HFFc6 (cell line): ENCODE data around the gene JAK1. TPM values are rescaled to one million over a fixed set of nuclear protein-coding genes. Genes with fewer than 3 reads are reported as not detected.
A peak's percentile ranks its signal among the peaks of the same experiment; 100 is the strongest.

ENCODE experiments used
- DNase-seq: peaks from one replicate; pipeline ENCODE4 v3.0.0-alpha.2; 2018
- H3K27ac Mint-ChIP-seq: 2 replicates; pipeline ENCODE4 v1.8.0; 2020; ENCODE audit warnings: mild to moderate bottlenecking, mixed read lengths
- H3K27me3 Mint-ChIP-seq: 2 replicates; pipeline ENCODE4 v1.8.0; 2021; ENCODE audit warnings: mild to moderate bottlenecking, moderate library complexity, mixed read lengths; ENCODE audit not compliant: insufficient read depth
- H3K36me3 Mint-ChIP-seq: 2 replicates; pipeline ENCODE4 v1.8.0; 2021; ENCODE audit warnings: low read depth, mixed read lengths
- H3K4me1 Mint-ChIP-seq: 2 replicates; pipeline ENCODE4 v1.8.0; 2020; ENCODE audit warnings: low read depth, mixed read lengths
- H3K4me3 Mint-ChIP-seq: 2 replicates; pipeline ENCODE4 v1.8.0; 2020; ENCODE audit warnings: mild to moderate bottlenecking, moderate library complexity, mixed read lengths
- H3K9me3 Mint-ChIP-seq: 2 replicates; pipeline ENCODE4 v1.8.0; 2020; ENCODE audit warnings: mild to moderate bottlenecking, mixed read lengths
- CTCF ChIP-seq: fragments of 200-600 bp; sonication (generic); IDR thresholded peaks from 2 replicates; pipeline ENCODE4 v1.5.0; 2021; ENCODE audit warnings: antibody characterized with exemption, mild to moderate bottlenecking
- total RNA-seq, 6 experiments: library from RNA; stranded (reverse); fragmentation: NEBNext Ultra II Directional; extraction: Animal tissue kit (Norgen Biotek cat#: 25700); gene quantifications; 2 replicates in 1 of 6; 3 replicates in 5 of 6; pipeline ENCODE4 v1.2.3, GENCODE V29; 2021

Gene JAK1
- total RNA-seq, 6 experiments from 2014 or later: 90.0 to 104 (median 98.3) TPM

GRCh38 chr1:64900916-64901315 lies 65.4 kb downstream of the JAK1 start:
- no peak overlapping the region for H3K27ac Mint-ChIP-seq
- H3K36me3 Mint-ChIP-seq: 0 out of 2 replicates have a peak, but pooled peaks cover 4% of the 10 kb centered on the region
- no peak overlapping the region for H3K4me3 Mint-ChIP-seq
- DNase-seq: no peak
- H3K4me1 Mint-ChIP-seq: peaks cover 51% of the 10 kb centered on the region
- no peak for TF ChIP-seq CTCF
- peaks cover 1% of the 10 kb centered on the region; the same call in 1 of the 2 replicates for H3K27me3 Mint-ChIP-seq
- no peaks in the 10 kb centered on the region for H3K9me3 Mint-ChIP-seq

GRCh38 chr1:64898107-64898861 lies 68.1 kb downstream of the JAK1 start:
- peaks cover 54% of the 10 kb centered on the region for H3K4me1 Mint-ChIP-seq
- peak overlapping the region; percentile 85 for H3K27ac Mint-ChIP-seq
- H3K4me3 Mint-ChIP-seq: peak overlapping the region; percentile 72

DNA sequence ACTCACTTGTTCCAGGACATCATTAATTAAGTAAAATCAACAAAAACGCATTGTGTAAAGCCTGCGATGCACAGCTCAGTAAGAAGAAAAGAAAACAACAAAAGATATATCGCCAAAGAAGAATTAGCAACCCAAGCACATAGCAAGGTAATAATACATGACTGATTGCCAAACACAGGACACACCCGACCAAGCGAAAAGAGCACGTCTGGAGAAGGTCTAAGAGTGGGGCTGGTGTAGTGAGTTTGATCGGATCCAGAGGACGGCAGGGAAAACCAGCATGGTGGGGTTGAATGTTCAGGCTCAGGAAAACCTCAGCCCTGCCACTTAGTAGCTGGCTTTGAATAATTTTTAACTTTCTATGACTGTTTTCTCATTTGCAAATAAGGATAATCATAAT lies 69.8 kb downstream of the JAK1 start:
- peak overlapping the region; percentile 76 for H3K4me3 Mint-ChIP-seq
- H3K27ac Mint-ChIP-seq: peak overlapping the region; percentile 76
- peaks cover 64% of the 10 kb centered on the region for H3K4me1 Mint-ChIP-seq
- H3K36me3 Mint-ChIP-seq: 0 out of 2 replicates have a peak, but pooled peaks cover 4% of the 10 kb centered on the region
- TF ChIP-seq CTCF: no peak
- DNase-seq: no peak
- peaks cover 1% of the 10 kb centered on the region; the same call in 1 of the 2 replicates for H3K27me3 Mint-ChIP-seq
- no peaks in the 10 kb centered on the region for H3K9me3 Mint-ChIP-seq

More at GRCh38 chr1:64898107-64898861, 68.1 kb downstream of the JAK1 start:
- Mint-ChIP-seq H3K36me3 (0 out of 2 replicates have a peak, but pooled peaks cover 4% of the 10 kb centered on the region), H3K27me3 (peaks cover 1% of the 10 kb centered on the region; the same call in 1 of the 2 replicates), H3K9me3 (no peaks in the 10 kb centered on the region)
- TF ChIP-seq CTCF: no peak
- DNase-seq: peak; percentile 97

GRCh38 chr1:64895500-64895899 lies 70.8 kb downstream of the JAK1 start:
- DNase-seq: no peak
- no peak for TF ChIP-seq CTCF
- Mint-ChIP-seq H3K27me3 (peaks cover 1% of the 10 kb centered on the region; the same call in 1 of the 2 replicates), H3K9me3 (no peaks in the 10 kb centered on the region), H3K4me1 (peaks cover 64% of the 10 kb centered on the region), H3K36me3 (no peaks in the 10 kb centered on the region), H3K27ac (no peak overlapping the region), H3K4me3 (no peak overlapping the region)

DNA sequence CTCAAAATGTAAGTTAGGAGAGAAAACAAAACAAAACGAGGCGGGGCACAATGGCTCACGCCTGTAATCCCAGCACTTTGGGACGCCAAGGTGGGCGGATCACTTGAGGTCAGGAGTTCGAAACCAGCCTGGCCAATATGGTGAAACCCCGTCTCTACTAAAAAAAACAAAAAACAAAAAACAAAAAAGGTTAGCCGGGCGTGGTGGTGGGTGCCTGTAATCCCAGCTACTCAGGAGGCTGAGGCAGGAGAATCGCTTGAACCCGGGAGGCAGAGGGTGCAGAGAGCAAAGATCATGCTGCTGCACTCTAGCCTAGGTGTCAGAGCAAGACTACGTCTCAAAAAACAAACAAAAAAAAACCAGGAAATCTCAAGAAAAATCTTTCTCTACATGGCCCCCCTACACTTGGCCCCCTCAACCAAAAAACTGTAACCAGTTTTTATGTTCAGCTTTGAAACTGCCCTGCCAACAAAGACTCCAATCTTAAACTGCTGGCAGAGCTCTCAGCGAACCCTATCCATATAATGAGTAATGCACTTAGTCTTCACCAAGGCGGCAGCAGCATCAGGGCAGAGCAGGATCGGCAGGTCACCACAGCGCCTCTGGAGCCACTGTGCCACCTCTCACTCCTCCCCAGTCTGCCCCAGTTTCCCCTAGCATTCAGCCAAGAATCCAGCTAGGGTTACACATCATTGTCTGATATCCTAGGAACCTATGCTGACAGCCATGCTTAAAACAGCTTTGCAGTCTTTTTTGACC lies 71.7 kb downstream of the JAK1 start:
- no peak for TF ChIP-seq CTCF
- no peaks in the 10 kb centered on the region for H3K36me3 Mint-ChIP-seq
- peaks cover 1% of the 10 kb centered on the region; the same call in 1 of the 2 replicates for H3K27me3 Mint-ChIP-seq
- H3K4me3 Mint-ChIP-seq: no peak overlapping the region
- DNase-seq: no peak
- H3K4me1 Mint-ChIP-seq: peaks cover 58% of the 10 kb centered on the region
- no peaks in the 10 kb centered on the region for H3K9me3 Mint-ChIP-seq
- H3K27ac Mint-ChIP-seq: no peak overlapping the region
